Nephron progenitor cell (in vitro differentiated cells): ENCODE results near the gene PCSK5.

Experiments
- DNase-seq: peaks from one replicate; pipeline ENCODE4 v3.0.0; 2021
- H3K27ac Mint-ChIP-seq: 2 replicates; pipeline ENCODE4 v1.8.0; 2021; ENCODE audit warnings: mild to moderate bottlenecking, moderate library complexity, mixed read lengths
- H3K27me3 Mint-ChIP-seq: 2 replicates; pipeline ENCODE4 v1.8.0; 2021; ENCODE audit warnings: mild to moderate bottlenecking, low read depth, mixed read lengths; ENCODE audit not compliant: poor library complexity
- H3K36me3 Mint-ChIP-seq: 2 replicates; pipeline ENCODE4 v1.8.0; 2021; ENCODE audit warnings: low read depth, mixed read lengths
- H3K4me1 Mint-ChIP-seq: 2 replicates; pipeline ENCODE4 v1.8.0; 2021; ENCODE audit warnings: mixed read lengths
- H3K4me3 Mint-ChIP-seq: 2 replicates; pipeline ENCODE4 v1.8.0; 2021; ENCODE audit warnings: mild to moderate bottlenecking, moderate library complexity, mixed read lengths
- H3K9me3 Mint-ChIP-seq: 2 replicates; pipeline ENCODE4 v1.8.0; 2021; ENCODE audit warnings: mild to moderate bottlenecking, moderate library complexity, mixed read lengths
- TF ChIP-seq, protein P1 (sequence below): fragments of 200-600 bp; sonication (generic); IDR thresholded peaks from 2 replicates; pipeline ENCODE4 v1.5.0; 2021; ENCODE audit warnings: antibody characterized with exemption

The PCSK5 gene

DNA sequence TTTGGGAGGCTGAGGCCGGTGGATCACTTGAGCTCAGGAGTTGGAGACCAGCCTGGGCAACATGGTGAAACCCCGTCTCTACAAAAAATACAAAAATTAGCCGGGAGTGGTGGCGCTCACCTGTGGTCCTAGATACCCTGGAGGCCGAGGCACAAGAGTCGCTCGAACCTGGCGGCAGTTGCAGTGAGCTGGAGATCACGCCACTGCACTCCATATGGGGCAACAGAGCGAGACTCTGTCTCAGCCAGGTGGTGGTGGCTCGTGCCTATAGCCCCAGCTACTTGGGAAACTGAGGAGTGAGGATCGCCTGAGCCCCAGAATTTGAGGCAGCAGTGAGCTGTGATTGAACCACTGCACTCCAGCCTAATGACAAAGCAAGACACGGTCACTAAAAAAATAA, 506.1 kb downstream of the PCSK5 start:
- no peak for DNase-seq
- H3K36me3 Mint-ChIP-seq = peaks cover 15% of the 10 kb centered on the region
- TF ChIP-seq, protein P1, sequence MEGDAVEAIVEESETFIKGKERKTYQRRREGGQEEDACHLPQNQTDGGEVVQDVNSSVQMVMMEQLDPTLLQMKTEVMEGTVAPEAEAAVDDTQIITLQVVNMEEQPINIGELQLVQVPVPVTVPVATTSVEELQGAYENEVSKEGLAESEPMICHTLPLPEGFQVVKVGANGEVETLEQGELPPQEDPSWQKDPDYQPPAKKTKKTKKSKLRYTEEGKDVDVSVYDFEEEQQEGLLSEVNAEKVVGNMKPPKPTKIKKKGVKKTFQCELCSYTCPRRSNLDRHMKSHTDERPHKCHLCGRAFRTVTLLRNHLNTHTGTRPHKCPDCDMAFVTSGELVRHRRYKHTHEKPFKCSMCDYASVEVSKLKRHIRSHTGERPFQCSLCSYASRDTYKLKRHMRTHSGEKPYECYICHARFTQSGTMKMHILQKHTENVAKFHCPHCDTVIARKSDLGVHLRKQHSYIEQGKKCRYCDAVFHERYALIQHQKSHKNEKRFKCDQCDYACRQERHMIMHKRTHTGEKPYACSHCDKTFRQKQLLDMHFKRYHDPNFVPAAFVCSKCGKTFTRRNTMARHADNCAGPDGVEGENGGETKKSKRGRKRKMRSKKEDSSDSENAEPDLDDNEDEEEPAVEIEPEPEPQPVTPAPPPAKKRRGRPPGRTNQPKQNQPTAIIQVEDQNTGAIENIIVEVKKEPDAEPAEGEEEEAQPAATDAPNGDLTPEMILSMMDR = no peak
- H3K27ac Mint-ChIP-seq = no peak overlapping the region
- peaks cover 5% of the 10 kb centered on the region for H3K4me1 Mint-ChIP-seq
- no peak overlapping the region for H3K4me3 Mint-ChIP-seq
- H3K27me3 Mint-ChIP-seq = no peaks in the 10 kb centered on the region
- H3K9me3 Mint-ChIP-seq = peaks cover 14% of the 10 kb centered on the region

DNA sequence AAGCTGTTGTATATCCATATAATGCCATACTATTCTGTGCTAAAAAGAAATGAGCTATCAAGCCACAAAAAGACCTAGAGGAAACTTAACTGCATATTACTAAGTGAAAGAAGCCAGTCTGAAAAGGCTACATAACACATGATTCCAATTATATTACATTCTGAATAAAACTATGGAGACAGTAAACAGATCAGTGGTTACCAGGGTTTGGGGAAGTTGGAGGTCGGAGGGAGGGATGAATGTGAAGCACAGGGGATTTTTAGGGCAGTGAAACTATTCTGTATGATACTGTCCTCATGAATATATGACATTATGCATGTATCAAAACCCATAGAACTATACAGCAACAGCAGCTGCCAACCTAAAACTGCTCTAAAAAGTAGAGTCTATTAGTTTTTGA, 509.4 kb downstream of the PCSK5 start:
- Mint-ChIP-seq H3K9me3 (no peaks in the 10 kb centered on the region), H3K4me3 (no peak overlapping the region), H3K4me1 (peaks cover 5% of the 10 kb centered on the region), H3K36me3 (no peaks in the 10 kb centered on the region), H3K27me3 (no peaks in the 10 kb centered on the region), H3K27ac (no peak overlapping the region)
- DNase-seq = no peak
- TF ChIP-seq, protein P1 = no peak

DNA sequence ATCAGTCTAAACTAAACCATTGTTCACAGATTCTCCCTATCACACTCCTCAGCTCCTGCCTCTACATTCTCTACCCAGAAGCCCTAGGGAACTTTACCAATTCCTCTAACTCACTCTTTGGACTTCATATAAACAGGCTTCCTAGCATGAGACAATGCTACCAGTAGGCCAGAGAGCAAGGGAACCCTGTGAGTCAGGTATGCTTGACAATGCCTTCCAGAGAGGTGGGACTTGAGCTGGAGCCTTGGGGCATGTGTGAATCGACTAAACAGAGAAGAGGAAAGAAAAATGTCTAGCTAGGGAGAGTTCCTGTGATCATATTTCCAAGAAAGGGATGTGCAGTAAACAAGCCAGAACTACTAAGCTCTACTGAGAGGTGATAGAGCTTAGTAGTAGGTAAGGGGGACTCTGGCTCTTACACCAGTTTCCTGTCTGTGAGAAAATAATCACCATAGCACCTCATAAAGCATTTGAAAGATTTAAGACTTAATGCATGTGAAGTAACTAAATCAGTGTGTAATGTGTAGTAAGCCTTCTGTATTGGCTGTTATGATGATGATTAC, 510.1 kb downstream of the PCSK5 start:
- H3K9me3 Mint-ChIP-seq = no peaks in the 10 kb centered on the region

DNA sequence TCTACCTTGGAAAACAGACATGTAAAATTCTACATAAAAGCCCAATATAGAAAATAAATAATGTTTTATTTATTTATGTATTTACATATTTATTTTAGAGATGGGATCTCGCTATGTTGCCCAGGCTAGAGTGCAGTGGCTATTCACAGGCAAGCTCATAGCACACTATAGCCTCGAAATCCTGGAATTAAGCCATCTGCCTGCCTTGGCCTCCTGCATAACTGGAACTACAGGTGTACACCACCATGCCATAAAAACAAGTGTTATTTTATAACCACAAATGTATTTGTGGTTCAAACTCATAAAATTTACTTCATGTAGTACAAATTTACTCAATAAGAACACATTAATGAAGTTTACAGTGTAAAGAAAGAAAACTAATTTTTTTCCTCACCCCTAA, 510.7 kb downstream of the PCSK5 start:
- DNase-seq = no peak
- Mint-ChIP-seq H3K9me3 (no peaks in the 10 kb centered on the region), H3K36me3 (no peaks in the 10 kb centered on the region), H3K27me3 (peaks cover 3% of the 10 kb centered on the region), H3K27ac (no peak overlapping the region), H3K4me1 (peaks cover 5% of the 10 kb centered on the region), H3K4me3 (no peak overlapping the region)
- TF ChIP-seq, protein P1 = no peak

More for the DNA sequence above, 510.1 kb downstream of the PCSK5 start:
- Mint-ChIP-seq H3K27me3 (no peaks in the 10 kb centered on the region), H3K36me3 (no peaks in the 10 kb centered on the region), H3K4me3 (no peak overlapping the region), H3K27ac (no peak overlapping the region), H3K4me1 (peaks cover 5% of the 10 kb centered on the region)
- DNase-seq = no peak
- TF ChIP-seq, protein P1 = no peak

DNA sequence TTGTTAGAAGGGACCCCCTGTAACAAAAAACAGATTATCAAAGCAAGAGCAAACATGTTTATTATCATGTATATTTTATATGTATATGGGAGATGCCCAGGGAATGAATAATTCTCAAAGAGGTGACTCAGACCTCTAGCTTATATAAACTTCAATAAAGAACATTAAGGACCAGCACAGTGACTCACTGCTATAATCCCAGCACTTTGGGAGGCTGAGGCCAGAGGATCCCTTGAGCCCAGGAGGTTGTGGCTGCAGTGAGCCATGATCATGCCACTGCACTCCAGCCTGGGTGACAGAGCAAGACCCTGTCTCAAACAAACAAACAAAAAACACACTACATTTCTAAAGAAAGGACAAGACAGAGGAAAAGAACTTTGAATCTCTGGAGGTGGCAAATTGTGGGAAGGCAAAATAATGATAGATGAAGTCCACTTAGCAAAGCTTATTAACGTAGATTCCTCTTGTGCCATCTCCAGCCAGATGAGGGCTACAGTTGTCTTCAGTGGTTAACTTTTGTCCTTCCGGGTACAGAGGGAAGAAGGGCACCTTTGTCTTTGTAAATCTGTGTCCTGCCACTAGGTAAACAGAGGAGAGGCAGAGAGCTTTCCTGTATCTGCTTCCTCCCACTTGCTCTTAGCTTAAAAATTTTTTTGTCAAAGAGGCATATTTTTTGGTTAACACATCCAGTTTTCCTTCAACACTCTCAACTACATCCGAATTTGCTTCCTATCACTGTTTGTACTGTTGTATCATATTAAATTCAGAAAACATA, 511.3 kb downstream of the PCSK5 start:
- TF ChIP-seq, protein P1 = no peak
- Mint-ChIP-seq H3K36me3 (no peaks in the 10 kb centered on the region), H3K9me3 (no peaks in the 10 kb centered on the region), H3K27ac (no peak overlapping the region), H3K27me3 (peaks cover 7% of the 10 kb centered on the region), H3K4me1 (peaks cover 5% of the 10 kb centered on the region), H3K4me3 (no peak overlapping the region)
- no peak for DNase-seq

DNA sequence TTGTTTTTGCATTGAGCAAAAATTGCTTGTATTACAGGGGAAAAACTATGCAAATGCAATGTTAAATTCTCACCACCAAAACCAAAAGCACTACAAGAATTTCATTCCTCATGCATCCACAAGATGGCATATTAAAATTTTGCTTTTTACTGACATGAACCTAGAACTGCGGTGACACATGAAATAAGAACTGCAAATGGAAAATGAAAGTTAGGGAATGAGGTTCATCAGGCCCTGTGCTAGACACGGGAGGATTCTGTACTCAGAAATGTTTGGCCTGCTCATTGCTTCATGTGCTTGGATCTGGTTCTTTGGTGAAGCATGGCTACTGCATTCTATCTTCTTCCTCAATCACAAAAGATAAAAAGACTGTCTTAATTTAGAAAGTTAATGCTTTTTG, 512.9 kb downstream of the PCSK5 start:
- Mint-ChIP-seq H3K4me1 (peaks cover 5% of the 10 kb centered on the region), H3K9me3 (no peaks in the 10 kb centered on the region), H3K27me3 (peaks cover 7% of the 10 kb centered on the region), H3K36me3 (no peaks in the 10 kb centered on the region), H3K4me3 (no peak overlapping the region), H3K27ac (no peak overlapping the region)
- TF ChIP-seq, protein P1 = peak; percentile 11
- no peak for DNase-seq
